Retinal pigment epithelial cell (primary cell): ENCODE data around the gene GPSM3.

Source experiments
- DNase-seq: peaks from one replicate; pipeline ENCODE4 v3.0.0-alpha.2; 2010; ENCODE audit warnings: low read depth
- H3K4me3 ChIP-seq: 2 replicates; pipeline ENCODE4 v1.5.1; 2011; ENCODE audit warnings: mild to moderate bottlenecking, low read length, control low read depth, moderate library complexity
- CTCF ChIP-seq: conservative IDR thresholded peaks from 2 replicates; pipeline ENCODE4 v1.5.1; 2011; ENCODE audit warnings: low read depth, low read length, control low read depth, inconsistent platforms

GPSM3 gene

GRCh38 chr6:32164295-32164694, 28.1 kb downstream of the GPSM3 start, which contains the start of gene EGFL8:
TSS of gene EGFL8 (plus strand) at chr6:32164595. CDS start at chr6:32166166, 1,571 bp downstream.
- H3K4me3 ChIP-seq = no peak within 1 kb of the TSS
- no peak for TF ChIP-seq CTCF
- DNase-seq = no peak

- no peak for TF ChIP-seq CTCF
- no peak overlapping the region for H3K4me3 ChIP-seq
Observed at GRCh38 chr6:32163559-32164258, 28.7 kb downstream of the GPSM3 start.

GRCh38 chr6:32158052-32158451, 34.4 kb downstream of the GPSM3 start:
- H3K4me3 ChIP-seq = no peak overlapping the region
- no peak for DNase-seq
- TF ChIP-seq CTCF = no peak

More at GRCh38 chr6:32163559-32164258, 28.7 kb downstream of the GPSM3 start:
- no peak for DNase-seq

GRCh38 chr6:32156891-32157290, 35.6 kb downstream of the GPSM3 start:
- no peak for DNase-seq
- no peak for TF ChIP-seq CTCF
- no peak overlapping the region for H3K4me3 ChIP-seq

GRCh38 chr6:32154514-32155161, 37.8 kb downstream of the GPSM3 start:
- DNase-seq = peak; percentile 28
- peak; percentile 60 for TF ChIP-seq CTCF

GRCh38 chr6:32153564-32154513, 38.6 kb downstream of the GPSM3 start, which contains the start of gene PPT2:
TSS of gene PPT2 (plus strand) at chr6:32154141. CDS start at chr6:32154595, 454 bp downstream.
- peak within 1 kb of the TSS; percentile 92 for H3K4me3 ChIP-seq
- peak; percentile 44 for TF ChIP-seq CTCF
- DNase-seq = peak; percentile 80

More at GRCh38 chr6:32154514-32155161, 37.8 kb downstream of the GPSM3 start:
- H3K4me3 ChIP-seq = peak overlapping the region; percentile 92
